CD4-positive, alpha-beta T cell treated with Interleukin-17A for 4 hours (primary cell): ENCODE data around the gene DENND4A.

Source experiments
- DNase-seq: peaks from one replicate; pipeline ENCODE4 v3.0.0-alpha.2; 2020; ENCODE audit warnings: mixed read lengths

The DENND4A gene

DNA sequence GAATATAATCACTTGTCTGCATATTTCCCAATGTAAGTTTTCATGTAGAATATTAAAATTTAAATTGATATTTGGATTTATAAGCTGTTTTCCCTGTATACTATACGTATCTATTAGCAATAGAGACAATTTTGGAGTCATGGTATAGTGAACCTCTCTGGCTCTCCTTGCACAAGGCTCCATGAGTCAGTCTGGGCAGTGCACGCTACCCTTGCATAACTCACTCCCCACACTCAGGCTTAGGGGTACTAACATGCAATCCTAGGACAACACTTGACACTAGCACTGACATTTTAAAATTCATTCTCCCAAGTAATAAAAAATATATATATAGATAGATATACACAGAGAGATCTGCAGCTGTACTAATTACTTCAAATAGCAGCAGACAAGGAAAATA, 131.2 kb downstream of the DENND4A start:
- no peak for DNase-seq

- no peak for DNase-seq
Measured at GRCh38 chr15:65659502-65660052, 132.5 kb downstream of the DENND4A start.

DNA sequence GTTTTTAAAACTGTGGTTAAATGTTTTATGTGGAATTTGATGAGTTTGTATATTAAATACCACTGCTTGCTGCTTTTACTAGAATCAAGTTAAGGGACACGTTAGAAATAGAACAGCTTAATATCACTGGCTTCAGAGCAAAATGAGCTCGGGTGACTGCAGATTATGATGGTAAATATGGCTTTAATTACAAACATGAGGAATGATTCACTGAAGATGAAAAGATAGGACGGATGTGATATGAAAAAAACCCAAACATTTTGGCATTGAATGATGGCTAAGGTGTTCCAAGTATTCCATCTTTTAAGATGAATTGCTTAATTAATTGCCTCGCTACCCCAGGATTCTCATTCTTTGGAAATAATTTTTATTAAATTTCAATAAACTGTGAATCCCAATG, 136.6 kb downstream of the DENND4A start:
- DNase-seq = no peak

- DNase-seq = no peak
Measured at GRCh38 chr15:65655026-65655425, 137.1 kb downstream of the DENND4A start.

- no peak for DNase-seq
Measured at GRCh38 chr15:65653801-65654521, 138.1 kb downstream of the DENND4A start.

GRCh38 chr15:65653341-65653740, 138.8 kb downstream of the DENND4A start:
- DNase-seq = no peak

- DNase-seq = no peak
Measured at GRCh38 chr15:65651831-65652749, 140.0 kb downstream of the DENND4A start.

GRCh38 chr15:65651042-65651322, 141.1 kb downstream of the DENND4A start:
- no peak for DNase-seq

DNA sequence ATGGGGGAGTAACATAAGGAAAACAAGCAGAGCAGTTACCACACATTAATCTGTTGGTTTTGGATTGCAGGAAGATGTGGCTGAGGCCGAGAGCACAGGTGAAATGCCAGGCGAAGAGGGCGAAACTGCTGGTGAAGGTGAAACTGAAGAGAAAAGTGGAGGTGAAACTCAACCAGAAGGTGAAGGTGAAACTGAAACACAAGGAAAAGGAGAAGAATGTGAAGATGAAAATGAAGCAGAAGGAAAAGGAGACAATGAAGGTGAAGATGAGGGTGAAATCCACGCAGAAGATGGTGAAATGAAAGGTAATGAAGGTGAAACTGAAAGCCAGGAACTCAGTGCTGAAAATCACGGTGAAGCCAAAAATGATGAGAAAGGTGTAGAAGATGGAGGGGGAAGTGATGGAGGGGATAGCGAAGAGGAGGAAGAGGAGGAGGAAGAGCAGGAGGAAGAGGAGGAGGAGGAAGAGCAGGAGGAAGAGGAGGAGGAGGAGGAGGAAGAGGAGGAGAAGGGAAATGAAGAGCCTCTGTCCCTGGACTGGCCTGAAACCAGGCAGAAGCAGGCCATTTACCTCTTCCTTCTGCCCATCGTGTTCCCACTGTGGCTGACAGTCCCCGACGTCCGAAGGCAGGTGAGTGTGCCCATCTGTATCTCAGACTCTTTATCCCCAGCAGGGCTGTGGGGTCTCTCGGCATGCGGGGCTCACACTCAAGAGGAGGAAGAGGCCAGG, 141.6 kb downstream of the DENND4A start:
- DNase-seq = no peak

- DNase-seq = no peak
Measured at GRCh38 chr15:65646486-65646885, 145.6 kb downstream of the DENND4A start.

DNA sequence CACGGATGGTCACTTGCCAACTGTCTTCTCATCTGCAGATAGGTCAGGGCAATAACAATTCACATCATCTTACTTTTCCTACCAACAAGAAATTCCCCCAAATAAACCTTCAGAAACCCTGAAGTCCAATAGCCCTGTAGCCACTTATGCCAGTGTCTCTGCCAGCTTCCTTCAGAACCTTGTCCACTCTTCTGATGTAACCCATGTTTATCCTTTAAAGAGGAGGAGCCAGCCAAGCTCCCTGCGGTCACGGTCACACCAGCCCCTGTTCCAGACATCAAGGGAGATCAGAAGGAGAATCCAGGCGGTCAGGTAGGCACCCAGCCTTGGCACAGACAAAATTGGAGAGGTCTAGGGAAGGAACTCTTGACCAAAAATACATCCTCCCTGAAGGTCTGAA, 146.7 kb downstream of the DENND4A start:
- DNase-seq = no peak

DNA sequence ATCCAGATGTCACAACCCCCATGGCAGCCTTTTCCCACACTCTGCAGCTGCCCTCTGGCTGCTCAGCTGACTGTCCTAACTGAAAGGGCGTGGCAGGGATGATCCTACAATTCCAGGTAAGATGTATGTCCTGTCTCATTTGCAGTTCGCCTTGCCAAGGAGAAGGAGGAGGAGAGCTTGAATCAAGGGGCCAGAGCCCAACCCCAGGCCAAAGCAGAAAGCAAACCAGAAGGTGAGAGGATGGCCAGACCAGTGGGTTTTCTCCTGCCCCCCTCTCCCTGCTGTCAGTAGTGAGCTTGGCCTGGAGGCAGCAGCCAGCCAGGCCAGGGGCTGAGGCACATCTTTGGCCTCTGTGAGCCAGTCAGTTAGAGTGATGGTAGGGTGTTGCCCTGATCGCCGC, 147.8 kb downstream of the DENND4A start:
- no peak for DNase-seq

DNA sequence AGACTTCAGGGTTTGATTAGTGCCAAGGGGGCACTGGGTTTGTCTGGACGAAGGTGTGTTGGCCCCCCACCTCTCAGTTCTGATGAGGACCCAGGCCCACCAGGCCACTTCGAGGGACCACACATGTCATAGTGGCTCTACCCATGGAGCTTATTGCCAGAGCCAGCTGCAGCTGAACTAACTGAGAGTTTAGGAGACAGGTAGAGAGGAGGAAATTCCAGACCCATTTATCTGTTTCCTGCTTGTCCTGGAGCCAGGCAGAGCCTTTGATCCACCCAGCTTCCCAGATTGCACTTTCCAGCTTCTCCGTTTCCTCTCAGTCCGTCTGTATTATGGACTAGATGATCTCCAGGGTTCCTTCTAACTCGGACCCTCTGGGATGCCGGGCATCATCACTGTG, 149.5 kb downstream of the DENND4A start:
- no peak for DNase-seq

- DNase-seq = no peak
Measured at GRCh38 chr15:65641768-65642475, 150.2 kb downstream of the DENND4A start.

- no peak for DNase-seq
Measured at GRCh38 chr15:65639509-65639908, 152.6 kb downstream of the DENND4A start.

DNA sequence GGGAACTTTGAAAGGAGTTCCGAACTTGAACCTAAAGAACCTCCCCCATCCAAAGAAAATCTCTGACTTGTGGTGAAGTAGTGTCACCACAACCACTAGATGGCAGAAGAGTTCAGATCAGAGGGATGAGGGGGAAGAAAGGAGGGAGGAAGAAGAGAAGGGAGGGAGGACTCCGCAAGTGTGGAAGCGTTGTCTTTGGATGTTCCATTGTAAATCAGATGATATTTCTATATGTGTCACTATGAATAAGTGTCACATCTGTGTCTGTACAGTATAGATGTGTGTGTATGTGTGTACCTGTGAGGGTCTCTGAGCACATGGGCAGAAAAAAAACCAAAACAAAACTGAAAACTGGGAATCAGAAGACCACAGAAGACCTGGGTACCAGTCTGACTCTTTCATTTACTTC, 153.4 kb downstream of the DENND4A start:
- peak; percentile 45 for DNase-seq

GRCh38 chr15:65638109-65638508, 154.0 kb downstream of the DENND4A start:
- no peak for DNase-seq

DNA sequence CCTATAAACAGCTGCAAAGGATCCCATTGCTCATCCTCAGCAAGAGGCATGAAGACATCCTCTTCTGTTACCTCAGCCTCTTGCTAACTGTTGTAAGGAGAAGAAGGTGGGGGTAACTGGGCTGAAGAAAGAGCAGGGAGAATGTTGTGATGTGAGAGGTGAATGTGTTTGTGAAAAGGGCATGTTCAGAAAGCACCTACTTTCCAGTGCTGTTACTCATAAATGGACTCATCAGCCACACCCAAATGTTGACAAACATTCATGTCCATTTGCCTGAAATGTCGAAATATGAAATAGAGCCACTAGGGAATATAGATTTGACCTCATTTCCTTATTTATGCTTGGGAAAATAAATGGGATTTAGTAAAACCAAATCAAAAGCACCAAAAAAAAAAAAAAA, 157.7 kb downstream of the DENND4A start:
- no peak for DNase-seq

GRCh38 chr15:65633752-65634151, 158.3 kb downstream of the DENND4A start:
- no peak for DNase-seq

GRCh38 chr15:65632780-65633375, 159.2 kb downstream of the DENND4A start:
- no peak for DNase-seq

DNA sequence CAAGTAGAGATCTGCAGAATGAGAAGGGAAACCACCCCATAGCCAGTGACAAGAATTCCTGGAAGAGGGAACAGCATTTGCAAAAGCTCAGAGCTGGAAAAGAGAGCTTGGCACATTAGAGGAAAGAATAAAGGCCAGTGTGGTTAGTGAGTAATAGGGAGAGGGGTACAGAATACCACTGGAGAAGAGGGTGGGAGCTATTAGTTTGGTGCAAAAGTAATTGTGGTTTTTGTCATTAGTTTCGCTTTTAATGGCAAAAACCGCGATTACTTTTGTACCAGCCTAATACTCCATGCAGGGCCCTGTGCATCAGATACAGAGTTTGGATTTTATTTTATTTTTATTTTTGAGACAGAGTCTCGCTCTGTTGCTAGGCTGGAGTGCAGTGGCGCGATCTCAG, 160.6 kb downstream of the DENND4A start:
- no peak for DNase-seq

GRCh38 chr15:65630760-65631159, 161.3 kb downstream of the DENND4A start:
- no peak for DNase-seq
